ENCODE data around the gene VAPA. TPM values are rescaled to one million over a fixed set of nuclear protein-coding genes. Genes with fewer than 3 reads are reported as not detected.

Gene VAPA
- total and polyA plus RNA-seq, 2 of the 4 experiments (the other 2 are of a cell fraction): 199 to 206 TPM

- TF ChIP-seq MAFK (IDR thresholded peaks at IDR 0.05; ENCODE audit: low read depth, low read length) (peak; percentile 69), RFX5 (IDR thresholded peaks at IDR 0.05; ENCODE audit: low read depth, low read length) (no peak)
- peaks cover 8% of the 10 kb centered on the region for H3K4me1 ChIP-seq (ENCODE audit: control insufficient read depth, insufficient read depth, low read length)
- peaks cover 26% of the 10 kb centered on the region for H3K9me1 ChIP-seq (ENCODE audit: insufficient read depth, low read length)
- H3K4me2 ChIP-seq (ENCODE audit: low read depth, low read length): peak overlapping the region; percentile 25; the same call in 1 of the 2 replicates
- H3K79me1 ChIP-seq (ENCODE audit: low read depth in 1 of 2, low read length in 2 of 2): peaks cover 0 to 49% of the 10 kb centered on the region in 2 experiments; a peak in 2 of 4 replicates
- intact Hi-C loops (cut with micrococcal nuclease): no loop called here
- H2BK120ac ChIP-seq (ENCODE audit: low read depth, low read length): no peak overlapping the region
- peaks cover 100% of the 10 kb centered on the region for H4K20me1 ChIP-seq (ENCODE audit: insufficient read depth, low read length)
- no peak overlapping the region for H4K8ac ChIP-seq (ENCODE audit: low read depth in 2 of 2, low read length in 2 of 2)
- H3K56ac ChIP-seq (ENCODE audit: extremely low read depth, insufficient read depth, low read length): no peak overlapping the region
- H3K23ac ChIP-seq (ENCODE audit: low read depth, low read length): no peak overlapping the region
- no peak overlapping the region for H4K5ac ChIP-seq (ENCODE audit: low read depth, low read length)
- no peak overlapping the region for H3K14ac ChIP-seq (replicated peaks; ENCODE audit: low read depth, low read length)
- 100% methylated on average over 2 of the region's 4 CpGs; no CpG with 5 or more reads in 1 of the 2 experiments for WGBS, 2 experiments (ENCODE audit: extremely low coverage in 2 of 2, insufficient read length in 1 of 2)
- no peak overlapping the region for H2AFZ ChIP-seq (replicated peaks; ENCODE audit: low read length, poor library complexity)
- BruUV-seq (replicated peaks): no TSS peak
- in situ Hi-C loops (cut with MboI; ENCODE audit: low sequenced_read_pairs): no loop called here
- no peak overlapping the region for H3K27ac ChIP-seq (ENCODE audit: insufficient read depth, low read length)
- POLR2A ChIA-PET (ENCODE audit: unreplicated experiment): interaction anchor here (0.8 kb wide), 1 partner anchor 27 kb away, joined by 3 read pairs; no protein-coding TSS in a partner anchor
- no peaks in the 10 kb centered on the region for H3K27me3 ChIP-seq (ENCODE audit: control insufficient read depth, insufficient read depth, low read length)
- H2BK15ac ChIP-seq (ENCODE audit: low read depth, low read length): no peak overlapping the region
- no peaks in the 10 kb centered on the region for H3K9me3 ChIP-seq (ENCODE audit: control insufficient read depth, insufficient read depth, low read length)
- H3K4me3 ChIP-seq (ENCODE audit: insufficient read depth, low read depth, low read length): no peak overlapping the region
- H2AK9ac ChIP-seq (replicated peaks; ENCODE audit: low read depth, low read length, poor library complexity): no peak overlapping the region
- H2AK5ac ChIP-seq (ENCODE audit: low read depth, low read length): no peak overlapping the region
- no peak overlapping the region for H2BK20ac ChIP-seq (ENCODE audit: low read depth, low read length)
- no peaks in the 10 kb centered on the region for H3K36me3 ChIP-seq (ENCODE audit: control insufficient read depth, insufficient read depth, low read length)
- dilution Hi-C loops (cut with HindIII; ENCODE audit: low sequenced_read_pairs, unreplicated experiment): no loop called here
- no peak overlapping the region for H3K18ac ChIP-seq (ENCODE audit: low read depth, low read length)
- no peak for DNase-seq
- H3K9ac ChIP-seq (ENCODE audit: low read depth, low read length): no peak overlapping the region
- H2BK5ac ChIP-seq (ENCODE audit: low read depth, low read length, poor library complexity, severe bottlenecking): no peak overlapping the region
- H4K91ac ChIP-seq (ENCODE audit: insufficient read depth, low read depth, low read length): no peak overlapping the region
- CTCF ChIA-PET: no interaction called here
- no peak overlapping the region for H3K4ac ChIP-seq (ENCODE audit: low read depth, low read length)
- no peak for ATAC-seq (ENCODE audit: low read depth)
Measured at GRCh38 chr18:9922592-9923311, 8.9 kb downstream of the VAPA start.

Measured in IMR-90 (cell line).